Panc1 (cell line): ENCODE data around the gene PAH. TPM values are rescaled to one million over a fixed set of nuclear protein-coding genes. Genes with fewer than 3 reads are reported as not detected.

Experiments used
- ATAC-seq: fragments of 200-7000 bp; cut with Tn5 transposase; 2 replicates; pipeline ENCODE4 v1.9.1; 2020; ENCODE audit warnings: mild to moderate bottlenecking, moderate library complexity
- BruUV-seq: library from RNA; stranded (reverse); fragments of 400-500 nt; replicated peaks from 2 replicates; lab custom pipeline; 2021; lab: Mats Ljungman, UMichigan
- CTCF ChIA-PET: fragments of 300-600 bp; sonication (Branson Sonifier 250); formaldehyde crosslinking; loops from one replicate; lab custom pipeline; 2022; ENCODE audit warnings: antibody characterized with exemption; lab: Charles Lee
- POLR2A ChIA-PET: fragments of 300-600 bp; sonication (Branson Sonifier 250); formaldehyde crosslinking; loops from one replicate; lab custom pipeline; 2022; ENCODE audit warnings: antibody characterized with exemption; lab: Charles Lee
- DNase-seq: peaks from one replicate; pipeline ENCODE4 v3.0.0-alpha.2; 2010; ENCODE audit warnings: low read depth, low spot score
- H3K27ac ChIP-seq: 2 replicates; pipeline ENCODE4 v1.5.1; 2011; ENCODE audit warnings: mild to moderate bottlenecking, low read length, inconsistent platforms
- H3K27me3 ChIP-seq: fragments of 200-500 bp; sonication (Bioruptor generic); 2 replicates; pipeline ENCODE4 v1.6.0; 2014; ENCODE audit warnings: low read length, inconsistent platforms; ENCODE audit not compliant: control insufficient read depth, insufficient read depth
- H3K36me3 ChIP-seq: fragments of 200-500 bp; sonication (Bioruptor generic); 2 replicates; pipeline ENCODE4 v1.5.1; 2014; ENCODE audit warnings: inconsistent platforms, mild to moderate bottlenecking, low read length, moderate library complexity; ENCODE audit not compliant: control insufficient read depth, insufficient read depth
- H3K4me1 ChIP-seq: 2 replicates; pipeline ENCODE4 v1.5.1; 2011; ENCODE audit warnings: inconsistent platforms, mild to moderate bottlenecking, low read length, moderate library complexity; ENCODE audit not compliant: control insufficient read depth, insufficient read depth
- H3K4me3 ChIP-seq, 2 experiments: 2 replicates each; pipeline ENCODE4 v1.5.1; 2011 to 2012; ENCODE audit warnings: low read depth in 2 of 2, low read length in 2 of 2, mild to moderate bottlenecking in 2 of 2, inconsistent platforms in 1 of 2, moderate library complexity in 1 of 2
- H3K9me3 ChIP-seq: fragments of 200-500 bp; sonication (Bioruptor generic); 2 replicates; pipeline ENCODE4 v1.5.1; 2014; ENCODE audit warnings: low read depth, mild to moderate bottlenecking, inconsistent platforms, low read length, moderate library complexity; ENCODE audit not compliant: control insufficient read depth, insufficient read depth
- POLR2AphosphoS5 ChIP-seq: IDR thresholded peaks from 2 replicates; pipeline ENCODE4 v1.6.1; 2012; ENCODE audit warnings: mild to moderate bottlenecking, low read depth, low read length, moderate library complexity
- SIN3A ChIP-seq: IDR thresholded peaks from 2 replicates; pipeline ENCODE4 v1.6.1; 2012; ENCODE audit warnings: low read depth, mild to moderate bottlenecking, low read length, moderate library complexity, borderline replicate concordance; ENCODE audit not compliant: insufficient read depth
- TCF7L2 ChIP-seq: IDR thresholded peaks from 2 replicates; pipeline ENCODE4 v1.6.1; 2011; ENCODE audit warnings: mild to moderate bottlenecking, low read depth, low read length, inconsistent platforms
- in situ Hi-C: cut with HindIII; loops from 2 replicates; pipeline ENCODE4 v1.10.0; 2016; ENCODE audit warnings: low sequenced_read_pairs, low pct_unique_long_range_greater_than_20kb
- intact Hi-C: fragments of 100-400 bp; cut with micrococcal nuclease; formaldehyde crosslinking; loops from one replicate; pipeline ENCODE4 v1.10.0; 2022; ENCODE audit not compliant: unreplicated experiment
- total RNA-seq: library from RNA; stranded (reverse); gene quantifications from one replicate; pipeline ENCODE4 v1.2.1, GENCODE V29; 2021; ENCODE audit not compliant: unreplicated experiment
- TF ChIP-seq, protein P1 (sequence below), 2 experiments: IDR thresholded peaks; 2 replicates each; pipeline ENCODE4 v1.6.1; 2011 to 2012; ENCODE audit warnings: low read depth in 2 of 2, control low read depth in 1 of 2, low read length in 1 of 2, mild to moderate bottlenecking in 1 of 2, moderate library complexity in 1 of 2; ENCODE audit not compliant: insufficient read depth in 1 of 2
- TF ChIP-seq, protein P2 (sequence below): fragments of 450-650 bp; IDR thresholded peaks from 2 replicates; pipeline ENCODE4 v1.5.1; 2017; ENCODE audit warnings: mild to moderate bottlenecking

Gene PAH
- total RNA-seq, 1 experiment from 2014 or later: 0.51 TPM

DNA sequence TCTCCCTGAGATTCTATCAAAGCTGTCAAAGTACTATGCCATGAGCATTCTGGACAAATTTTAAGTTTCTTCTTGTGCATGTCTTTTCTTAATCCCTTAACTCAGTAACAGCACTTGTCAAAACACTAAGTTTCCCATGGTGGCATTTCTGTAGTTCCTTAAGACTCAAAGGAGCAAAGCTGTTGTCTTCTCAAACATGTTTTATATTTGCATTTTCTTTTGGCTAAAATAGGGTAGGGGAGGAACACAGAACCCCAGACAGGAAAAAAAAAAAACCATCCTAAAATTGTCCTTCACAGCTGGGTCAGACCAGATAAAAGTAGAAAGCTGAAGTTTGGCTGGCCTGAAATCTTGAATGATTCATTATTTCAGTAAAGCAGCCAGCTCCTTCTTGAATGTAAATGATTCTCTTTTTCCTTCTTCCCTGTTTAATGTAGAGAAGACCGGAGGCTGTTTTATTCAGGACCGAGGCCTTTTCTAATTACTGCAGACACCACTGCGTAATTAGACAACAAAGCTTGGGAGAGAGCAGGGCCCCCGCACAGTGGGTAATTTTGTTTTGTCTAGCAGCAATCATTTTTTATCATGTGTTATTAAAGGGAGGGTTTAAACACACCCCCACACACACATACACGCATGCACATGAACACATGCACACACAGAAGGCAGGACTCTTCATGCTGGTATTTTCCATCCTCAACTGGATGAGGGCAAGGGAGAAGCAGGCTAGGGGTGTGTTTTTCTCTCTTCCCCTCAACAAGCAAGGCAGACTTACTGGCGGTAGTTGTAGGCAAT lies 51.0 kb downstream of the PAH start:
- Histone ChIP-seq H3K9me3 (no peaks in the 10 kb centered on the region), H3K36me3 (no peaks in the 10 kb centered on the region), H3K4me3 (no peak overlapping the region), H3K27ac (no peak overlapping the region), H3K27me3 (no peaks in the 10 kb centered on the region), H3K4me1 (no peaks in the 10 kb centered on the region)
- TF ChIP-seq TCF7L2 (no peak), SIN3A (no peak)
- ATAC-seq (no peak), DNase-seq (no peak)
- ChIA-PET CTCF (interaction anchor here (0.6 kb wide), 1 partner anchor 10 kb away, joined by 5 read pairs; no protein-coding TSS in a partner anchor), POLR2A (no interaction called here)
- intact Hi-C loops: no loop called here
- in situ Hi-C loops: no loop called here
- BruUV-seq: no TSS peak

DNA sequence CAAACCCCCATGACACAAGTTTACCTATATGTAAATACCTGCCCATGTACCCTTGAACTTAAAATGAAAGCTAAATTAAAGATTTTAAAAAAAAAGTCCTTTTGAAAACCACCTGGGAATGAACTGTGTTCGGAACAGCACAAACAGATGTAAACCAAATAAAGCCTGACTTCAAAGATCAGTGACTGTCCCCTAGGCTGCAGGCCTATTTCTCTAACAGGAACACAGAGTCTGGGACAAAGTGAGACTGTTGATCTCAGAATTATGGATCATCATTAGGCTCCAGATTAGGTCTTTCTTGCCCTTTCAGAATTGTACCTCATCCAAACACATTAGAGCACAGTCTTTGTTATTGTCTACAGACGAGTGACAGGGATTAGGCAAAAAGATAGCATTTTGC lies 54.6 kb downstream of the PAH start:
- intact Hi-C loops: no loop called here
- TF ChIP-seq, protein P1, sequence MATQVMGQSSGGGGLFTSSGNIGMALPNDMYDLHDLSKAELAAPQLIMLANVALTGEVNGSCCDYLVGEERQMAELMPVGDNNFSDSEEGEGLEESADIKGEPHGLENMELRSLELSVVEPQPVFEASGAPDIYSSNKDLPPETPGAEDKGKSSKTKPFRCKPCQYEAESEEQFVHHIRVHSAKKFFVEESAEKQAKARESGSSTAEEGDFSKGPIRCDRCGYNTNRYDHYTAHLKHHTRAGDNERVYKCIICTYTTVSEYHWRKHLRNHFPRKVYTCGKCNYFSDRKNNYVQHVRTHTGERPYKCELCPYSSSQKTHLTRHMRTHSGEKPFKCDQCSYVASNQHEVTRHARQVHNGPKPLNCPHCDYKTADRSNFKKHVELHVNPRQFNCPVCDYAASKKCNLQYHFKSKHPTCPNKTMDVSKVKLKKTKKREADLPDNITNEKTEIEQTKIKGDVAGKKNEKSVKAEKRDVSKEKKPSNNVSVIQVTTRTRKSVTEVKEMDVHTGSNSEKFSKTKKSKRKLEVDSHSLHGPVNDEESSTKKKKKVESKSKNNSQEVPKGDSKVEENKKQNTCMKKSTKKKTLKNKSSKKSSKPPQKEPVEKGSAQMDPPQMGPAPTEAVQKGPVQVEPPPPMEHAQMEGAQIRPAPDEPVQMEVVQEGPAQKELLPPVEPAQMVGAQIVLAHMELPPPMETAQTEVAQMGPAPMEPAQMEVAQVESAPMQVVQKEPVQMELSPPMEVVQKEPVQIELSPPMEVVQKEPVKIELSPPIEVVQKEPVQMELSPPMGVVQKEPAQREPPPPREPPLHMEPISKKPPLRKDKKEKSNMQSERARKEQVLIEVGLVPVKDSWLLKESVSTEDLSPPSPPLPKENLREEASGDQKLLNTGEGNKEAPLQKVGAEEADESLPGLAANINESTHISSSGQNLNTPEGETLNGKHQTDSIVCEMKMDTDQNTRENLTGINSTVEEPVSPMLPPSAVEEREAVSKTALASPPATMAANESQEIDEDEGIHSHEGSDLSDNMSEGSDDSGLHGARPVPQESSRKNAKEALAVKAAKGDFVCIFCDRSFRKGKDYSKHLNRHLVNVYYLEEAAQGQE (IDR thresholded peaks at IDR 0.05; ENCODE audit: insufficient read depth in 1 of 2, low read depth in 2 of 2, low read length in 1 of 2): no peak
- TF ChIP-seq POLR2AphosphoS5 (no peak), SIN3A (no peak), TCF7L2 (no peak)
- TF ChIP-seq, protein P2, sequence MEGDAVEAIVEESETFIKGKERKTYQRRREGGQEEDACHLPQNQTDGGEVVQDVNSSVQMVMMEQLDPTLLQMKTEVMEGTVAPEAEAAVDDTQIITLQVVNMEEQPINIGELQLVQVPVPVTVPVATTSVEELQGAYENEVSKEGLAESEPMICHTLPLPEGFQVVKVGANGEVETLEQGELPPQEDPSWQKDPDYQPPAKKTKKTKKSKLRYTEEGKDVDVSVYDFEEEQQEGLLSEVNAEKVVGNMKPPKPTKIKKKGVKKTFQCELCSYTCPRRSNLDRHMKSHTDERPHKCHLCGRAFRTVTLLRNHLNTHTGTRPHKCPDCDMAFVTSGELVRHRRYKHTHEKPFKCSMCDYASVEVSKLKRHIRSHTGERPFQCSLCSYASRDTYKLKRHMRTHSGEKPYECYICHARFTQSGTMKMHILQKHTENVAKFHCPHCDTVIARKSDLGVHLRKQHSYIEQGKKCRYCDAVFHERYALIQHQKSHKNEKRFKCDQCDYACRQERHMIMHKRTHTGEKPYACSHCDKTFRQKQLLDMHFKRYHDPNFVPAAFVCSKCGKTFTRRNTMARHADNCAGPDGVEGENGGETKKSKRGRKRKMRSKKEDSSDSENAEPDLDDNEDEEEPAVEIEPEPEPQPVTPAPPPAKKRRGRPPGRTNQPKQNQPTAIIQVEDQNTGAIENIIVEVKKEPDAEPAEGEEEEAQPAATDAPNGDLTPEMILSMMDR: no peak
- ChIA-PET CTCF (no interaction called here), POLR2A (no interaction called here)
- BruUV-seq: no TSS peak
- no peak for DNase-seq
- in situ Hi-C loops: no loop called here
- Histone ChIP-seq H3K4me1 (no peaks in the 10 kb centered on the region), H3K27ac (no peak overlapping the region), H3K4me3 (no peak overlapping the region), H3K27me3 (no peaks in the 10 kb centered on the region), H3K9me3 (no peaks in the 10 kb centered on the region), H3K36me3 (no peaks in the 10 kb centered on the region)
- no peak for ATAC-seq

DNA sequence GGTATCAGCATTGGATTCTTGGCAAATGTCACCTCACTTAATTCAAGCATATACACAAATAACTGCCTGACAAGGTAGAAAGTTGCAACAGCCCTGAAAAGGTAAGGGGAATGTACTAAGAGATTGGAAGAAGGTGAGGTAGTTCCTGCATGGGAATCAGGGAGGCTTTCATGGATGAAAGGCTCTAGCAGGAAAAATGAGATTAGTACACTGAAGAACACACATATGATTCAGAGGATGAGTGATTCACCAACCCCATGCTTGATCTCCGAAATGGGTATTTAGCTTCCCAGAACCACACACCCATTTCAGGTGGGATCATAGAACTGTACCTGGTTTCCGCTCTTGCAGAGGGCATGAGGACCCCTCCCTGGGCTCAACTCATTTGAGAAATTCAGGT lies 65.8 kb downstream of the PAH start:
- CTCF ChIA-PET: no interaction called here
- H3K4me3 ChIP-seq: no peak overlapping the region
- H3K27ac ChIP-seq: no peak overlapping the region
- POLR2A ChIA-PET: no interaction called here
- intact Hi-C loops (no loop called here), in situ Hi-C loops (no loop called here)
- no TSS peak for BruUV-seq
- no peaks in the 10 kb centered on the region for H3K36me3 ChIP-seq
- TF ChIP-seq, protein P1 (IDR thresholded peaks at IDR 0.05; ENCODE audit: insufficient read depth in 1 of 2, low read depth in 2 of 2, low read length in 1 of 2): no peak
- TF ChIP-seq SIN3A (no peak), TCF7L2 (no peak), POLR2AphosphoS5 (no peak)
- TF ChIP-seq, protein P2: no peak
- ATAC-seq: no peak
- DNase-seq: no peak
- no peaks in the 10 kb centered on the region for H3K4me1 ChIP-seq
- no peaks in the 10 kb centered on the region for H3K27me3 ChIP-seq
- H3K9me3 ChIP-seq: no peaks in the 10 kb centered on the region
